ENCODE results near the gene SCAMP1.
"Not testable (repeated sequence)": the region's sequence is repeated elsewhere in the genome, so short reads cannot be mapped to it uniquely, and the experiment has no call there.

DNA sequence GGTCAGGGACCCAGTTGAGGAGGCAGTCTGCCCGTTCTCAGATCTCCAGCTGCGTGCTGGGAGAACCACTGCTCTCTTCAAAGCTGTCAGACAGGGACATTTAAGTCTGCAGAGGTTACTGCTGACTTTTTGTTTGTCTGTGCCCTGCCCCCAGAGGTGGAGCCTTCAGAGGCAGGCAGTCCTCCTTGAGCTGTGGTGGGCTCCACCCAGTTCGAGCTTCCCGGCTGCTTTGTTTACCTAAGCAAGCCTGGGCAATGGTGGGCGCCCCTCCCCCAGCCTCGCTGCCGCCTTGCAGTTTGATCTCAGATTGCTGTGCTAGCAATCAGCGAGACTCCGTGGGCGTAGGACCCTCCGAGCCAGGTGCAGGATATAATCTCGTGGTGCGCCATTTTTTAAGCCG is 97.1 kb downstream of the SCAMP1 start:
- TF ChIP-seq, protein P1, sequence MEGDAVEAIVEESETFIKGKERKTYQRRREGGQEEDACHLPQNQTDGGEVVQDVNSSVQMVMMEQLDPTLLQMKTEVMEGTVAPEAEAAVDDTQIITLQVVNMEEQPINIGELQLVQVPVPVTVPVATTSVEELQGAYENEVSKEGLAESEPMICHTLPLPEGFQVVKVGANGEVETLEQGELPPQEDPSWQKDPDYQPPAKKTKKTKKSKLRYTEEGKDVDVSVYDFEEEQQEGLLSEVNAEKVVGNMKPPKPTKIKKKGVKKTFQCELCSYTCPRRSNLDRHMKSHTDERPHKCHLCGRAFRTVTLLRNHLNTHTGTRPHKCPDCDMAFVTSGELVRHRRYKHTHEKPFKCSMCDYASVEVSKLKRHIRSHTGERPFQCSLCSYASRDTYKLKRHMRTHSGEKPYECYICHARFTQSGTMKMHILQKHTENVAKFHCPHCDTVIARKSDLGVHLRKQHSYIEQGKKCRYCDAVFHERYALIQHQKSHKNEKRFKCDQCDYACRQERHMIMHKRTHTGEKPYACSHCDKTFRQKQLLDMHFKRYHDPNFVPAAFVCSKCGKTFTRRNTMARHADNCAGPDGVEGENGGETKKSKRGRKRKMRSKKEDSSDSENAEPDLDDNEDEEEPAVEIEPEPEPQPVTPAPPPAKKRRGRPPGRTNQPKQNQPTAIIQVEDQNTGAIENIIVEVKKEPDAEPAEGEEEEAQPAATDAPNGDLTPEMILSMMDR (IDR thresholded peaks at IDR 0.05), result not testable (repeated sequence)
- TF ChIP-seq POLR2A (IDR thresholded peaks at IDR 0.05), result not testable (repeated sequence)

All from lower leg skin (tissue), 3 donors.